OCI-LY1 (cell line): ENCODE data around the gene CYP4A11.
"Not testable (repeated sequence)": the region's sequence is repeated elsewhere in the genome, so short reads cannot be mapped to it uniquely, and the experiment has no call there.

Source experiments
- H2AFZ ChIP-seq: fragments of 200-600 bp; sonication (generic), shearing (Covaris generic); 2 replicates; pipeline ENCODE4 v1.6.0; 2014; ENCODE audit warnings: antibody characterized with exemption, mild to moderate bottlenecking, low read length
- H3F3A ChIP-seq: fragments of 200-600 bp; sonication (generic), shearing (Covaris generic); 2 replicates; pipeline ENCODE4 v1.6.0; 2014; ENCODE audit warnings: mild to moderate bottlenecking, antibody characterized with exemption, low read length, moderate library complexity; ENCODE audit not compliant: insufficient read depth
- H3K27ac ChIP-seq: fragments of 200-600 bp; sonication (generic); 2 replicates; pipeline ENCODE4 v1.5.1; 2014; ENCODE audit warnings: low read length, mixed run types, mild to moderate bottlenecking, low read depth; ENCODE audit not compliant: poor library complexity, severe bottlenecking
- H3K27me3 ChIP-seq: fragments of 200-600 bp; sonication (generic); 2 replicates; pipeline ENCODE4 v1.6.0; 2014; ENCODE audit warnings: antibody characterized with exemption, mild to moderate bottlenecking, low read length, moderate library complexity; ENCODE audit not compliant: insufficient read depth
- H3K36me3 ChIP-seq: fragments of 200-600 bp; sonication (generic); 2 replicates; pipeline ENCODE4 v1.6.1; 2014; ENCODE audit warnings: mild to moderate bottlenecking, antibody characterized with exemption, low read length, moderate library complexity, mixed read lengths; ENCODE audit not compliant: insufficient read depth
- H3K4me1 ChIP-seq: fragments of 200-600 bp; sonication (generic); 2 replicates; pipeline ENCODE4 v1.5.1; 2014; ENCODE audit warnings: mild to moderate bottlenecking, low read length, moderate library complexity; ENCODE audit not compliant: insufficient read depth, severe bottlenecking
- H3K4me2 ChIP-seq: fragments of 200-600 bp; sonication (generic), shearing (Covaris generic); 2 replicates; pipeline ENCODE4 v1.6.1; 2014; ENCODE audit warnings: low read length
- H3K4me3 ChIP-seq: fragments of 200-600 bp; sonication (generic); 2 replicates; pipeline ENCODE4 v1.5.1; 2014; ENCODE audit warnings: low read length, low read depth, mild to moderate bottlenecking, mixed read lengths; ENCODE audit not compliant: poor library complexity, severe bottlenecking
- H3K79me2 ChIP-seq: fragments of 200-600 bp; shearing (Covaris generic); 2 replicates; pipeline ENCODE4 v1.6.1; 2016; ENCODE audit warnings: mixed run types, low read length, mixed read lengths; ENCODE audit not compliant: insufficient read depth
- H3K9ac ChIP-seq: fragments of 200-600 bp; sonication (generic), shearing (Covaris generic); 2 replicates; pipeline ENCODE4 v1.6.1; 2014; ENCODE audit warnings: mild to moderate bottlenecking, low read length, mixed read lengths
- H3K9me2 ChIP-seq: fragments of 200-600 bp; sonication (generic), shearing (Covaris generic); 2 replicates; pipeline ENCODE4 v1.6.1; 2014; ENCODE audit warnings: low read depth, mild to moderate bottlenecking, low read length, mixed read lengths
- H3K9me3 ChIP-seq: fragments of 200-600 bp; shearing (Covaris generic); 2 replicates; pipeline ENCODE4 v1.6.1; 2014; ENCODE audit warnings: low read length, mixed read lengths
- H4K20me1 ChIP-seq: fragments of 200-600 bp; sonication (generic), shearing (Covaris generic); 2 replicates; pipeline ENCODE4 v1.6.0; 2016; ENCODE audit warnings: mild to moderate bottlenecking, low read length; ENCODE audit not compliant: insufficient read depth
- EZH2 ChIP-seq: fragments of 200-600 bp; sonication (generic), shearing (Covaris generic); IDR thresholded peaks from 2 replicates; pipeline ENCODE4 v1.8.0; 2017; ENCODE audit warnings: borderline replicate concordance, mixed run types, mild to moderate bottlenecking, antibody characterized with exemption, low read length, moderate library complexity, mixed read lengths
- TF ChIP-seq, protein P1 (sequence below): fragments of 200-600 bp; sonication (generic), shearing (Covaris generic); IDR thresholded peaks from 2 replicates; pipeline ENCODE4 v1.5.1; 2017; ENCODE audit warnings: mild to moderate bottlenecking, antibody characterized with exemption, low read length, moderate library complexity, mixed read lengths

The CYP4A11 gene, protein sequence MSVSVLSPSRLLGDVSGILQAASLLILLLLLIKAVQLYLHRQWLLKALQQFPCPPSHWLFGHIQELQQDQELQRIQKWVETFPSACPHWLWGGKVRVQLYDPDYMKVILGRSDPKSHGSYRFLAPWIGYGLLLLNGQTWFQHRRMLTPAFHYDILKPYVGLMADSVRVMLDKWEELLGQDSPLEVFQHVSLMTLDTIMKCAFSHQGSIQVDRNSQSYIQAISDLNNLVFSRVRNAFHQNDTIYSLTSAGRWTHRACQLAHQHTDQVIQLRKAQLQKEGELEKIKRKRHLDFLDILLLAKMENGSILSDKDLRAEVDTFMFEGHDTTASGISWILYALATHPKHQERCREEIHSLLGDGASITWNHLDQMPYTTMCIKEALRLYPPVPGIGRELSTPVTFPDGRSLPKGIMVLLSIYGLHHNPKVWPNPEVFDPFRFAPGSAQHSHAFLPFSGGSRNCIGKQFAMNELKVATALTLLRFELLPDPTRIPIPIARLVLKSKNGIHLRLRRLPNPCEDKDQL

DNA sequence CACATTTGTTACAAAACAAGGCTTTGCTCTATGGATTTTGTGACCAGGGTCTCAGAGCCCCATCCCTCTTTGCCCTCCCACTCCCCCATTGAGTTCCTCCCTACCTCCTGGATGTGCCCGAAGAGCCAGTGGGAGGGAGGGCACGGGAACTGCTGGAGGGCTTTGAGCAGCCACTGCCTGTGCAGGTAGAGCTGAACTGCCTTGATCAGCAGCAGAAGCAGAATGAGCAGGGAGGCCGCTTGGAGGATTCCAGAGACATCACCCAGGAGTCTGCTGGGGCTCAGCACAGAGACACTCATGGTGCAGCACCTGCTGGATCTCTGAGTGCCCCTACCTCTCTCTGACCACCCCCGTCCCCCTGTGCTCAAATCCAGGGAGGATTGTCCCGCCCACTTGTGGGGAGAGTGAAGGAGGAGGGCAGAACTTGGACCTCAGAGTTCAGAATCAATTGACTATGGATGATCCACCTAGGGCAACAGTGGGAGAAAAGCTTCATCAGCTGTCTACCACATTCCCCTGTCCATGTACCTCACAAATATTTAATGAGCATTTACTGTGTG lies at the start of gene CYP4A11:
CYP4A11 (minus strand) TSS at position 342 of the 560 bp plus-strand sequence; CDS start at position 299, 43 bp downstream.
- Histone ChIP-seq H3K27ac (no peak within 1 kb of the TSS), H3K4me2 (no peak within 1 kb of the TSS), H2AFZ (no peak within 1 kb of the TSS), H3K4me3 (no peak within 1 kb of the TSS), H3K9me2 (no peaks in the 10 kb centered on the region), H3K27me3 (no peaks in the 10 kb centered on the region), H3K9me3 (no peaks in the 10 kb centered on the region), H4K20me1 (no peaks in the 10 kb centered on the region), H3F3A (no peaks in the 10 kb centered on the region), H3K36me3 (no peaks in the 10 kb centered on the region), H3K4me1 (no peaks in the 10 kb centered on the region), H3K9ac (no peak within 1 kb of the TSS), H3K79me2 (no peaks in the 10 kb centered on the region)
- TF ChIP-seq, protein P1, sequence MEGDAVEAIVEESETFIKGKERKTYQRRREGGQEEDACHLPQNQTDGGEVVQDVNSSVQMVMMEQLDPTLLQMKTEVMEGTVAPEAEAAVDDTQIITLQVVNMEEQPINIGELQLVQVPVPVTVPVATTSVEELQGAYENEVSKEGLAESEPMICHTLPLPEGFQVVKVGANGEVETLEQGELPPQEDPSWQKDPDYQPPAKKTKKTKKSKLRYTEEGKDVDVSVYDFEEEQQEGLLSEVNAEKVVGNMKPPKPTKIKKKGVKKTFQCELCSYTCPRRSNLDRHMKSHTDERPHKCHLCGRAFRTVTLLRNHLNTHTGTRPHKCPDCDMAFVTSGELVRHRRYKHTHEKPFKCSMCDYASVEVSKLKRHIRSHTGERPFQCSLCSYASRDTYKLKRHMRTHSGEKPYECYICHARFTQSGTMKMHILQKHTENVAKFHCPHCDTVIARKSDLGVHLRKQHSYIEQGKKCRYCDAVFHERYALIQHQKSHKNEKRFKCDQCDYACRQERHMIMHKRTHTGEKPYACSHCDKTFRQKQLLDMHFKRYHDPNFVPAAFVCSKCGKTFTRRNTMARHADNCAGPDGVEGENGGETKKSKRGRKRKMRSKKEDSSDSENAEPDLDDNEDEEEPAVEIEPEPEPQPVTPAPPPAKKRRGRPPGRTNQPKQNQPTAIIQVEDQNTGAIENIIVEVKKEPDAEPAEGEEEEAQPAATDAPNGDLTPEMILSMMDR: no peak
- TF ChIP-seq EZH2: no peak

DNA sequence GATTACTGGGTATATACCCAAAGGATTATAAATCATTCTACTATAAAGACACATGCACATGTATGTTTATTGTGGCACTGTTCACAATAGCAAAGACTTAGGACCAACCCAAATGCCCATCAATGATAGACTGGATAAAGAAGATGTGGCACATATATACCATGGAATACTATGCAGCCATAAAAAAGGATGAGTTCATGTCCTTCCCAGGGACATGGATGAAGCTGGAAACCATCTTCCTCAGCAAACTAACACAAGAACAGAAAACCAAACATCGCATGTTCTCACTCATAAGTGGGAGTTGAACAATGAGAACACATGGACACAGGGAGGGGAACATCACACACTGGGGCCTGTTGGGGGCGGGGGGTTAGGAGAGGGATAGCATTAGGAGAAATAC lies 49.3 kb upstream of the CYP4A11 start:
- H3K27ac ChIP-seq, H2AFZ ChIP-seq, H3K9me2 ChIP-seq, H3K9me3 ChIP-seq, H3K27me3 ChIP-seq, H3K9ac ChIP-seq, H3K4me1 ChIP-seq, H3K4me3 ChIP-seq, H3K4me2 ChIP-seq, H3K79me2 ChIP-seq, H4K20me1 ChIP-seq, H3F3A ChIP-seq, H3K36me3 ChIP-seq: not testable (repeated sequence)

DNA sequence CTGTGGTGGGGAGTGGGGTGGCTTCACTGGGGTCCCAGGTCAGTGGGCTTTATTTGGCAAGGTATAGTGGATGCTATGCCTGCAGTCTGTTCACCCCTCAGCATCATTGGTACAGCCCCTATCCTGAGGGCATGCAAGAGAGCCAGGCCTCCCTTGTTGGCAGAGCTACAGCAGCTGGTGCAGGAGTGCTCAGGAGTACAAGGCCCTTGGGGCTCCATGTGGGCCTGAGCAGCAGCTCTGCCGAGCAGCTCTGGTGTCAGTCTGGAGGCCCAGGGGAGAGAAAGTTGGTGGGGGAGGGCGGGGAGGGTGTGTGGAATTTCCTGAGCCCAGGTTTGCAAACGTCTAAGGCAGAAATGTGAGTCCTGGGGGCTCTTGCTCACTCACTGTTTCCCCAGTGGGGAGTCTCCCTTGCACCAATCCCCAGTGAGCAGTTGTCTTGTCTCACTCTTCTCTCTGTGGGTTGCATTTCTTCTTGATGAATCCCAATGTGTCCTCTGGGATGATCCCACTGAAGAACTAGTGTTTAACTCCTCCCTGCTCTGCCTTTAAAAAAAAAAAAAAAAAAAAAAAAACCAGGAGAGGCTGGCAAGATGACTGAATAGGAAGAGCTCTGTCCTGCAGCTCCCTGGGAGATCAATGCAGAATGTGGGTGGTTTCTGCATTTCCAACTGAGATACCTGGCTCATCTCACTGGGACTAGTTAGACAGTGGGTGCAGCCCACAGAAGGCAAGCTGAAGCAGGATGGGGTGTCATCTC lies 42.7 kb upstream of the CYP4A11 start:
- H3K9me3 ChIP-seq: no peaks in the 10 kb centered on the region
- H3K4me2 ChIP-seq: no peak overlapping the region
- H3K36me3 ChIP-seq: no peaks in the 10 kb centered on the region
- H4K20me1 ChIP-seq: no peaks in the 10 kb centered on the region
- TF ChIP-seq, protein P1: no peak
- TF ChIP-seq EZH2: no peak
- H3K9ac ChIP-seq: no peak overlapping the region
- no peak overlapping the region for H3K27ac ChIP-seq
- H3K79me2 ChIP-seq: no peaks in the 10 kb centered on the region
- H3K27me3 ChIP-seq: no peaks in the 10 kb centered on the region
- no peaks in the 10 kb centered on the region for H3F3A ChIP-seq
- H2AFZ ChIP-seq: no peak overlapping the region
- no peak overlapping the region for H3K4me3 ChIP-seq
- no peaks in the 10 kb centered on the region for H3K4me1 ChIP-seq
- no peaks in the 10 kb centered on the region for H3K9me2 ChIP-seq
